Thyroid gland (tissue), 4 donors: ENCODE results near the gene MAGI2.

ENCODE experiments used
- POLR2A ChIP-seq, 2 donors: fragments of 450-650 bp; IDR thresholded peaks; one replicate each; pipeline ENCODE4 v1.6.1; 2017; ENCODE audit warnings: antibody characterized with exemption in 2 of 2, mild to moderate bottlenecking in 2 of 2, moderate library complexity in 1 of 2
- TF ChIP-seq, protein P1 (sequence below), 6 experiments: fragments of 200-600 bp in 3 of 6; fragments of 450-650 bp in 3 of 6; sonication (generic) in 3 of 6; IDR thresholded peaks; one replicate each; pipeline ENCODE4 v1.5.1; 2016 to 2019; ENCODE audit warnings: antibody characterized with exemption in 6 of 6, mild to moderate bottlenecking in 2 of 6, inconsistent platforms in 1 of 6, moderate library complexity in 1 of 6

DNA sequence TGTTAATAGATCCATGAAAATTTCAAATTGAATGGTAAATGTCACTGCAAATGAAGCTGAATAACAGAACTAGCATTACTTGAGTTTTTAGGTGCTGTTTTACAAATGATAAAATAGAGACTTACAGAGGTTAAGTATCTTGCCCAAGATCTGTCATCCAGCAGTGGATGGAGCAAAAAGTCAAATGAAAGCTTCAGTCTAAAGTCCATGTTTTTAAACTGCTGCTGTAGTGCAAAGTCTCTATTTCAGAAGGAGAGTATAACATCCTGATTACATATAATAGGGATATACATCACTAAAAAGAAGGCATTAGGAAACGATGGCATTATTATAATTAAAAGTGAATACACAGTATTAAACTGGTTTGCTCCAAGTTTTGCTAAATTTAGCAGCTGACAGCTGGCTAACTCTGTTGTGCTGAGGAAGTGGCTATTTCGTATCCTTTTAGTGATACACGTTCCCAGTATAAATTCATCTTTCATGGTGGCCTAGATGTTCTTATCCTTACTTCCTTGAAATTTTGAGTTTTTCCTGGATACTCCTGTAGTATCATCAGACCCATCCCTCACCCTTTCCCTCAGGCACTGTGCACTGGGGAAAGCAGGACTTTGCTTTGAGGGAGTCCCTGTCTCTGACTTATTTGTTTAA is 603.2 kb downstream of the MAGI2 start:
- TF ChIP-seq, protein P1, sequence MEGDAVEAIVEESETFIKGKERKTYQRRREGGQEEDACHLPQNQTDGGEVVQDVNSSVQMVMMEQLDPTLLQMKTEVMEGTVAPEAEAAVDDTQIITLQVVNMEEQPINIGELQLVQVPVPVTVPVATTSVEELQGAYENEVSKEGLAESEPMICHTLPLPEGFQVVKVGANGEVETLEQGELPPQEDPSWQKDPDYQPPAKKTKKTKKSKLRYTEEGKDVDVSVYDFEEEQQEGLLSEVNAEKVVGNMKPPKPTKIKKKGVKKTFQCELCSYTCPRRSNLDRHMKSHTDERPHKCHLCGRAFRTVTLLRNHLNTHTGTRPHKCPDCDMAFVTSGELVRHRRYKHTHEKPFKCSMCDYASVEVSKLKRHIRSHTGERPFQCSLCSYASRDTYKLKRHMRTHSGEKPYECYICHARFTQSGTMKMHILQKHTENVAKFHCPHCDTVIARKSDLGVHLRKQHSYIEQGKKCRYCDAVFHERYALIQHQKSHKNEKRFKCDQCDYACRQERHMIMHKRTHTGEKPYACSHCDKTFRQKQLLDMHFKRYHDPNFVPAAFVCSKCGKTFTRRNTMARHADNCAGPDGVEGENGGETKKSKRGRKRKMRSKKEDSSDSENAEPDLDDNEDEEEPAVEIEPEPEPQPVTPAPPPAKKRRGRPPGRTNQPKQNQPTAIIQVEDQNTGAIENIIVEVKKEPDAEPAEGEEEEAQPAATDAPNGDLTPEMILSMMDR (IDR thresholded peaks at IDR 0.05): no peak
- no peak for TF ChIP-seq POLR2A (IDR thresholded peaks at IDR 0.05)
